ENCODE results near the gene ARHGEF2. TPM values are rescaled to one million over a fixed set of nuclear protein-coding genes. Genes with fewer than 3 reads are reported as not detected.
A peak's percentile ranks its signal among the peaks of the same experiment; 100 is the strongest.

The ARHGEF2 gene
- total and polyA plus RNA-seq, 2 of the 13 experiments (the other 11 are each of a cell fraction or from before 2014, with no cell fraction given), result 16.1 to 32.1 TPM

DNA sequence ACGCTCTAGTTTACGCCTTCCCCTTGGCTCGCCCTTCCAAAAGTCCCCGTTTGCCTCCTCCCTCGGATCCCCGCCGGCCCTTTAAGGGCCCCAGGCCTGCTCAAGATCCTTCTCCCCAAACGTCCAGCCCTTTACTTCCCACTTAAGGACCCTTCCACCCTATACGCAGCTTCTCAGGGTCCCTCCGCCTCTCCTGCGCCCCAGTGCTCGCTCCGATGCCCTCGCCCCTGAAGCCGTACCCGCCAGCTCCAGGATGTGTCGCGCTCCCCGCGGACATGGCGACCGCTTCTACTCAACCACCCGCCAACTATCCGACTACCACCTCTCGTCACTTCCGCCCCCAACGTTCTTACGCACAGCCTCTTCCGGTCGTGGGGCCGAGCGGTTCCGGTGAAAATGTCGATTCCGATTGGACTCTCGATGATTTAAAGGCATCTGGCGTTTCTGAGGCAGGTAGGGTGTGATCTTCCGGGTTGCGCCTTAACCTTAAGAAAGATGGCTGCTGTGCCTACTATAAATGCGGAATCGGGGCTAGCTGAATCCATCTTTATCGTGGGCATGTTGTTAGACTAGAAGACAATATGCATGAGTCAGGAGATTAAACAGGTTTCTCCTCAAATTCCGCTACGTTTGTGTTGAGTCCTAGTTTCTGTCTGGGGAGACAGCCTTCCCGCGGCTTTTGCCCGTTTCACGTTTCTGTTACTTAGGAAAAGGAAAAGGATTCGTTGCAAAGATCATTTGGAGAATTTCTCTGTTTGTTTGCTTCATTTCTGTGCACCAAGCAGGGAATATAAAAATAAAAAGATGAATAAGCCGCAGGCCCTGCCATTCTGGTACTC lies 44.0 kb downstream of the ARHGEF2 start, which contains the start of gene KHDC4 (continued):
- TF ChIP-seq LCORL (IDR thresholded peaks at IDR 0.05), result no peak
- peak; percentile 67; the same call in 1 of the 2 replicates for TF ChIP-seq LCORL (CRISPR knock-in tag; IDR thresholded peaks at IDR 0.05)
- TF ChIP-seq NR2F1 (CRISPR knock-in tag; IDR thresholded peaks at IDR 0.05), result no peak
- TF ChIP-seq, protein P1, sequence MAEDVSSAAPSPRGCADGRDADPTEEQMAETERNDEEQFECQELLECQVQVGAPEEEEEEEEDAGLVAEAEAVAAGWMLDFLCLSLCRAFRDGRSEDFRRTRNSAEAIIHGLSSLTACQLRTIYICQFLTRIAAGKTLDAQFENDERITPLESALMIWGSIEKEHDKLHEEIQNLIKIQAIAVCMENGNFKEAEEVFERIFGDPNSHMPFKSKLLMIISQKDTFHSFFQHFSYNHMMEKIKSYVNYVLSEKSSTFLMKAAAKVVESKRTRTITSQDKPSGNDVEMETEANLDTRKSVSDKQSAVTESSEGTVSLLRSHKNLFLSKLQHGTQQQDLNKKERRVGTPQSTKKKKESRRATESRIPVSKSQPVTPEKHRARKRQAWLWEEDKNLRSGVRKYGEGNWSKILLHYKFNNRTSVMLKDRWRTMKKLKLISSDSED (CRISPR knock-in tag; IDR thresholded peaks at IDR 0.05), result no peak
- TF ChIP-seq TCF12 (IDR thresholded peaks at IDR 0.05), result no peak
- 0 out of 2 replicates have a peak, but pooled peaks have one; percentile 30 for TF ChIP-seq TCF12 (CRISPR knock-in tag; IDR thresholded peaks at IDR 0.05)
- TF ChIP-seq RFXANK (CRISPR knock-in tag; IDR thresholded peaks at IDR 0.05), result no peak
- no peak for TF ChIP-seq REL (CRISPR knock-in tag; conservative IDR thresholded peaks at IDR 0.05)
- peak; percentile 73; the same call in 1 of the 2 replicates for TF ChIP-seq HOXD1 (CRISPR knock-in tag; IDR thresholded peaks at IDR 0.05)
- peak; percentile 76; the same call in 1 of the 2 replicates for TF ChIP-seq KDM5B (CRISPR knock-in tag; IDR thresholded peaks at IDR 0.05; ENCODE audit: borderline replicate concordance)
- TF ChIP-seq, protein P2, sequence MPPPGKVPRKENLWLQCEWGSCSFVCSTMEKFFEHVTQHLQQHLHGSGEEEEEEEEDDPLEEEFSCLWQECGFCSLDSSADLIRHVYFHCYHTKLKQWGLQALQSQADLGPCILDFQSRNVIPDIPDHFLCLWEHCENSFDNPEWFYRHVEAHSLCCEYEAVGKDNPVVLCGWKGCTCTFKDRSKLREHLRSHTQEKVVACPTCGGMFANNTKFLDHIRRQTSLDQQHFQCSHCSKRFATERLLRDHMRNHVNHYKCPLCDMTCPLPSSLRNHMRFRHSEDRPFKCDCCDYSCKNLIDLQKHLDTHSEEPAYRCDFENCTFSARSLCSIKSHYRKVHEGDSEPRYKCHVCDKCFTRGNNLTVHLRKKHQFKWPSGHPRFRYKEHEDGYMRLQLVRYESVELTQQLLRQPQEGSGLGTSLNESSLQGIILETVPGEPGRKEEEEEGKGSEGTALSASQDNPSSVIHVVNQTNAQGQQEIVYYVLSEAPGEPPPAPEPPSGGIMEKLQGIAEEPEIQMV (CRISPR knock-in tag; IDR thresholded peaks at IDR 0.05; ENCODE audit: low read depth), result no peak
- TF ChIP-seq, protein P3, sequence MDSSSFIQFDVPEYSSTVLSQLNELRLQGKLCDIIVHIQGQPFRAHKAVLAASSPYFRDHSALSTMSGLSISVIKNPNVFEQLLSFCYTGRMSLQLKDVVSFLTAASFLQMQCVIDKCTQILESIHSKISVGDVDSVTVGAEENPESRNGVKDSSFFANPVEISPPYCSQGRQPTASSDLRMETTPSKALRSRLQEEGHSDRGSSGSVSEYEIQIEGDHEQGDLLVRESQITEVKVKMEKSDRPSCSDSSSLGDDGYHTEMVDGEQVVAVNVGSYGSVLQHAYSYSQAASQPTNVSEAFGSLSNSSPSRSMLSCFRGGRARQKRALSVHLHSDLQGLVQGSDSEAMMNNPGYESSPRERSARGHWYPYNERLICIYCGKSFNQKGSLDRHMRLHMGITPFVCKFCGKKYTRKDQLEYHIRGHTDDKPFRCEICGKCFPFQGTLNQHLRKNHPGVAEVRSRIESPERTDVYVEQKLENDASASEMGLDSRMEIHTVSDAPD (CRISPR knock-in tag; IDR thresholded peaks at IDR 0.05), result no peak
- TF ChIP-seq ZNF780A (CRISPR knock-in tag; IDR thresholded peaks at IDR 0.05), result no peak
- peak; percentile 94 for TF ChIP-seq GATAD1 (CRISPR knock-in tag; IDR thresholded peaks at IDR 0.05)
- peak; percentile 83; the same call in 1 of the 2 replicates for TF ChIP-seq ZNF614 (CRISPR knock-in tag; IDR thresholded peaks at IDR 0.05; ENCODE audit: borderline replicate concordance)
- TF ChIP-seq TSC22D2 (CRISPR knock-in tag; IDR thresholded peaks at IDR 0.05; ENCODE audit: borderline replicate concordance), result no peak
- TF ChIP-seq, protein P4, sequence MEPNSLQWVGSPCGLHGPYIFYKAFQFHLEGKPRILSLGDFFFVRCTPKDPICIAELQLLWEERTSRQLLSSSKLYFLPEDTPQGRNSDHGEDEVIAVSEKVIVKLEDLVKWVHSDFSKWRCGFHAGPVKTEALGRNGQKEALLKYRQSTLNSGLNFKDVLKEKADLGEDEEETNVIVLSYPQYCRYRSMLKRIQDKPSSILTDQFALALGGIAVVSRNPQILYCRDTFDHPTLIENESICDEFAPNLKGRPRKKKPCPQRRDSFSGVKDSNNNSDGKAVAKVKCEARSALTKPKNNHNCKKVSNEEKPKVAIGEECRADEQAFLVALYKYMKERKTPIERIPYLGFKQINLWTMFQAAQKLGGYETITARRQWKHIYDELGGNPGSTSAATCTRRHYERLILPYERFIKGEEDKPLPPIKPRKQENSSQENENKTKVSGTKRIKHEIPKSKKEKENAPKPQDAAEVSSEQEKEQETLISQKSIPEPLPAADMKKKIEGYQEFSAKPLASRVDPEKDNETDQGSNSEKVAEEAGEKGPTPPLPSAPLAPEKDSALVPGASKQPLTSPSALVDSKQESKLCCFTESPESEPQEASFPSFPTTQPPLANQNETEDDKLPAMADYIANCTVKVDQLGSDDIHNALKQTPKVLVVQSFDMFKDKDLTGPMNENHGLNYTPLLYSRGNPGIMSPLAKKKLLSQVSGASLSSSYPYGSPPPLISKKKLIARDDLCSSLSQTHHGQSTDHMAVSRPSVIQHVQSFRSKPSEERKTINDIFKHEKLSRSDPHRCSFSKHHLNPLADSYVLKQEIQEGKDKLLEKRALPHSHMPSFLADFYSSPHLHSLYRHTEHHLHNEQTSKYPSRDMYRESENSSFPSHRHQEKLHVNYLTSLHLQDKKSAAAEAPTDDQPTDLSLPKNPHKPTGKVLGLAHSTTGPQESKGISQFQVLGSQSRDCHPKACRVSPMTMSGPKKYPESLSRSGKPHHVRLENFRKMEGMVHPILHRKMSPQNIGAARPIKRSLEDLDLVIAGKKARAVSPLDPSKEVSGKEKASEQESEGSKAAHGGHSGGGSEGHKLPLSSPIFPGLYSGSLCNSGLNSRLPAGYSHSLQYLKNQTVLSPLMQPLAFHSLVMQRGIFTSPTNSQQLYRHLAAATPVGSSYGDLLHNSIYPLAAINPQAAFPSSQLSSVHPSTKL (CRISPR knock-in tag; IDR thresholded peaks at IDR 0.05), result peak; percentile 49; the same call in 1 of the 2 replicates
- peak; percentile 76; the same call in 1 of the 2 replicates for TF ChIP-seq ZNF605 (CRISPR knock-in tag; IDR thresholded peaks at IDR 0.05)
- TF ChIP-seq, protein P5, sequence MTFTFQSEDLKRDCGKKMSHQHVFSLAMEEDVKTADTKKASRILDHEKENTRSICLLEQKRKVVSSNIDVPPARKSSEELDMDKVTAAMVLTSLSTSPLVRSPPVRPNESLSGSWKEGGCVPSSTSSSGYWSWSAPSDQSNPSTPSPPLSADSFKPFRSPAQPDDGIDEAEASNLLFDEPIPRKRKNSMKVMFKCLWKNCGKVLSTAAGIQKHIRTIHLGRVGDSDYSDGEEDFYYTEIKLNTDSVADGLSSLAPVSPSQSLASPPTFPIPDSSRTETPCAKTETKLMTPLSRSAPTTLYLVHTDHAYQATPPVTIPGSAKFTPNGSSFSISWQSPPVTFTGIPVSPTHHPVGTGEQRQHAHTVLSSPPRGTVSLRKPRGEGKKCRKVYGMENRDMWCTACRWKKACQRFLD (CRISPR knock-in tag; IDR thresholded peaks at IDR 0.05; ENCODE audit: borderline replicate concordance), result no peak
- peak; percentile 84 for TF ChIP-seq NKX3-1 (CRISPR knock-in tag; IDR thresholded peaks at IDR 0.05)

Data from HepG2 (cell line).